DLD1 (cell line): ENCODE results near the gene IL1A.

ENCODE experiments used
- in situ Hi-C: cut with HindIII; loops from 2 replicates; pipeline ENCODE4 v1.10.0; 2017; ENCODE audit warnings: low sequenced_read_pairs

The IL1A gene

GRCh38 chr2:112793449-112793978, 9.2 kb upstream of the IL1A start:
- in situ Hi-C loops: no loop called here

DNA sequence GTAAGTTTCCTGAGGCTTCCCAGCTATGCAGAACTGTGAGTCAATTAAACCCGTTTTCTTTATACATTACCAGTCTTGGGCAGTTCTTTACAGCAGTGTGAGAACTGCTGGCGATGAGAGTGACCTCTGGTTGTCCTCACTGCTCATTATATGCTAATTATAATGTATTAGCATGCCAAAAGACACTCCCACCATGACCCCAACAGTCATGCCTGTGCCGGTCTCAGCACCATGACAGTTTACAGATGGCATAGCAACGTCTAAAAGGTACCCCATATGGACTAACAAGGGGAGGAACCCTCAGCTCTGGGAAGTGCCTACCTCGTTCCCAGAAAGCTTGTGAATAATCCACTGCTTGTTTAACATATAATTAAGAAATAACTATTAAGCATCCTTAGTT, 8.1 kb upstream of the IL1A start:
- in situ Hi-C loops: no loop called here

GRCh38 chr2:112791693-112792230, 7.5 kb upstream of the IL1A start:
- in situ Hi-C loops: no loop called here

GRCh38 chr2:112791019-112791418, 6.7 kb upstream of the IL1A start:
- in situ Hi-C loops: no loop called here

- in situ Hi-C loops: no loop called here
These were observed 6.0 kb upstream of the IL1A start for GRCh38 chr2:112790305-112790704.

DNA sequence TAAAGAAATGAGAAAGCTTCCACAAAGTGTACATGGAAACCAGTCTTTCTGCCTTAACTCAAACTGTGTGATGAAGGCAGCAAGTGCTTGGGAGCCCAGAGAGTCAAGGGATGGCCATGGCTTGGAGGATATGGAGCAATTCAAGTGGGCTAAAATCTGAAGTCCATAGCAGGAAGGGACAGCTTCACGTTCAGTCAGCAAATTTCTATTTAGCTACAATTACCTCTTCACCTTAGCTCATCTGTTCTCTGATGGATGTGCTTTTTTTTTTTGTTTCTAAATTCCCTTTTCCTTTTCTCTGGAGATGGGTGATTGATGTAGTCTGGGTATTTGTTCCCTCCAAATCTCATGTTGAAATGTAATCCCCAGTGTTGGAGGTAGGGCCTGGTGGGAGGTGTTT, 4.9 kb upstream of the IL1A start:
- in situ Hi-C loops: no loop called here

GRCh38 chr2:112788653-112789052, 4.4 kb upstream of the IL1A start:
- in situ Hi-C loops: no loop called here

- in situ Hi-C loops: no loop called here
These were observed 3.6 kb upstream of the IL1A start for GRCh38 chr2:112787729-112788393.

- in situ Hi-C loops: no loop called here
These were observed 3.0 kb upstream of the IL1A start for GRCh38 chr2:112787294-112787693.

DNA sequence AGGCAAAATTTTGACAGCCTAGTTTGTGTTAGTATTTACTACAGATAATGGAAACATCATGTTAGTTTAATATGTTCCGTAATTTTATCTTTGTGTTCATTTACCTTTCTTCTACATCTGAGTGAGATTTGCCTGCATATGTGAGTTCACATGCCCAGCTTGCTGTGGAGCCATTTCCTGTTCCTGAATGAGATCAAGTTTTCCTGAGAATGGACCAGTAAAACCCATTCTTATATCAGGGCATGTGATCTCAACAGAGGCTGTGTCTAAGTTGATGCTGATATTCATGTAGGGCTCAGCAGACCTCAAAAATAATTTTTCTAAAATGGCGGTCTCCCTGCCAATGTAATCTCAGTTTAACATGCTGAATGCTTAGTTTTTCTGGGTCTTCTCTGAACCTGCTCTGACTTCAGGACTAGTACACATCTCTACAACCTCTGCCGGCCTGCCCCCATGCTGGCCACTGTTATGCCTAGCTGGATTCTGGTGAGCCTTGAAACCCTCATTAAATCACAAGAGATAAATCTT, 1.0 kb downstream of the IL1A start:
- in situ Hi-C loops: no loop called here

GRCh38 chr2:112782234-112782799, 2.0 kb downstream of the IL1A start:
- in situ Hi-C loops: no loop called here

DNA sequence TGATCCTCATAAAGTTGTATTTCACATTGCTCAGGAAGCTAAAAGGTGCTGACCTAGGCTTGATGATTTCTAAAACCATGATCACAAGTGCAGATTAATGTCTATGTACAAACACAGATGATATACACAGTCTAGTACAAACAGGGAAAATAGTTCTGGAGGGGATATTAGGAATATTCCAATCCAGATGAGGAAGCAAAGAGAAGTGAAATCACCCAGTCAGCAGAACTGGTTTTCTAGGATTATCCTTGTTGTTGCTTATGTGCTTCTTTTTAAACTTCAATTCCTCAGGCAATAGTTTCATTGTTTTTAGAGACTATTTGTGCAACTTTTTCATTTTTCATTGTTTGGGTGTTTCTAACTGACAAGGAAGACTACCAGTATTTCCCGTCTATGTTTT, 4.7 kb downstream of the IL1A start:
- in situ Hi-C loops: no loop called here

- in situ Hi-C loops: no loop called here
These were observed 7.3 kb downstream of the IL1A start for GRCh38 chr2:112777036-112777435.

- in situ Hi-C loops: no loop called here
These were observed 8.2 kb downstream of the IL1A start for GRCh38 chr2:112776113-112776512.

DNA sequence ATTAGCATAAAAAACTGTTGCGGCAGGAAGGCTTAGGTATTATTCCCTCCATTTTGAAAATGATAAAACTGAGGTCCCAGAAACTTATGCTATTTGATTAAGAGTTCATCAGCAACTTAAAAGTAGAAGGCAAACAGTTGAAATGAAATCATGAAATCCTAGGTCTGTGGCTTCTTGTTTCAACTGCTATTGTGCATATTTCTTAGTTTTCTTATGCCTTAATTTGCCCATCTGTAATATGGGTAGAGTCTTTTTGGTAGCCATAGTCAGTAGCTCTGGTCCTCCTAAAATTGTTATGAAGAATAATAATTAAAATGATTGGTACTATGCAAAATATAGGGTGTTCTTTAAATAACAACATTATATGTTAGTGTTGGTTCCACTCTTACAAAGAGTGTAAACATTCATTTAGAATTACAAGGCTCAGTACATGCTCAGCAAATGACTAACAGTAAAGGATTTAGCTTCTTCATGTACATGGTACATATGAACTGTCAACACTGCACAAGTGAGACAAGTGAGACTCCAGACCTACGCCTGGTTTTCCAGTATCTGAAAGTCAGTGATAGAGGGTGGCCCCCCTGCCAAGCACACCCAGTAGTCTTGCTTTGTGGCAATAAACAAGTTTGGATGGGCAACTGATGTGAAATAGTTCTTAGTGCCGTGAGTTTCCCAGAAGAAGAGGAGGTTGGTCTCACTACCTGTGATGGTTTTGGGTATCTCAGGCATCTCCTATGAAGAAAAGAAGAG, 9.6 kb downstream of the IL1A start:
- in situ Hi-C loops: no loop called here

DNA sequence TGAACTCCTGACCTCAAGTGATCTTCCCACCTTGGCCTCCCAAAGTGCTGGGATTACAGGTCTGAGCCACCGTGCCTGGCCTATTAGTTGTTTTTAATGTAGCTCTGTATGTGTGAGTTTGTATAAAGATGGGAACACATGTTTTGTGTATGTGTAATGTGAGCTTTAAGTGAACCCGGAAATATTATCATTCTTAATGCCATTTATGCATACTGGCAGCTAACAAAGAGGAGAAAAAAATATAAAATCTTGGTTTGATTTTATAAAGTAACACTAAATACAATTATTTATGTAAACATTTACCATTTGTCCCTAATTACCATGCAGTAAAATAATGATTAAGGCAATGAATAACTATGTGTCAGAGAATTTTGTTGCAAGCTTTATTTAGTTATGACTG, 10.7 kb downstream of the IL1A start:
- in situ Hi-C loops: no loop called here

DNA sequence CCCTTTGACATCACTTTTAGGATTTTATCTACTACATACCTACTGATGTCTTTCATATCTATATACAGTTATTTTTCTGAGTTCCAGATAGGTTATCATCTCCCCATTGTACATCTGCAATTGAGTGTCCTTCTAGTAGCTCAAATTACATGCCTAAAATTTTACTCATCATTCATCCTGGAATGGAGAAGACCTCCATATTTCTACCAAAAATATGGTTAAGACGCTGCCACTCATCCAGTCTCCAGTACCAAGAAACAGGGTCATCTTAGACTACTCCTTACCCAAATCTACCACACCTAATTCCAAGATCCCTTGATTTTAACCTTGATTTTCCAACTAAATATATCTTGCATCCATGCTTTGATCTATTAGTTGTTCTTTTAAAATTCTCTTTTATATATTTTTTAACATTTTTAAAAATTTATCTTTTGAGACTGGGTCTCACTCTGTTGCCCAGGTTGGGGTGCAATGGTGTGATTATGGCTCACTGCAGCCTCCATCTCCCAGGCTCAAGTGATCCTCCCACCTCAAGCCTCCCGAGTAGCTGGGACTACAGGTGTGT, 11.3 kb downstream of the IL1A start:
- in situ Hi-C loops: no loop called here

DNA sequence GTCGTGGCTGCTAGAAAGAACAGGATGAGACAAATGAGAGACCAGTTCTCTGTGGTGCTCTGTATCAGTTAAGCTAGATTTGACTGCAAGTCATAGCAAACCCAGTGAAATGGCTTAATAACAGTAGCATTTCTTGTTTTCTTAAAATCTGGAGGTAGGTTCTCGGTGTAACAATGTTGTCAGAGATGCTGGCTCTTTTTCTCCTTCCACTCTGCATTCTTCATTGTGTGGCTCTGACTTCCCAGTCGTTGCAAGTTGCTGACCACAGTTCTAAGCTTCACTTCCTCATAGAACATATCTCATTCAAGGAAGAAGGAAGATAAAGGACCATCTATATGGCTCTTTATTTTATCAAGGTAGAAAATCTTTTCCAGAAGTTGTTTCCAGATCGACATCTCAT, 12.0 kb downstream of the IL1A start:
- in situ Hi-C loops: no loop called here

DNA sequence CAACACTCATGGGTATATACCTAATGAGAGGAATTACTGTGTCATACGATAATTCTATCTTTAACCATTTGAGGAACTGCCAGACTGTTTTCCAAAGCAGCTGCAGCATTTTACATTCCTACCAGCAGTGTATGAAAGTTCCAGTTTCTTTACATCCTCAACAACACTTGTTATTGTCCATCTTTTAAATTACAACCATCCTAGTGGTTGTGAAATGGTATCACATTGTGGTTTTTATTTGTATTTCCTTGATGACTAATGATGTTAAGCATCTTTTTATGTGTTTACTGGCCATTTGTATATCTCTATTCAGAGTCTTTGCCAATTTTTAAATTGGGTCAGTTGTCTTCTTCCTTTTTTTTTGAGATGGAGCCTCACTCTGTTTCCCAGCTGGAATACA, 15.9 kb downstream of the IL1A start:
- in situ Hi-C loops: no loop called here

GRCh38 chr2:112767693-112768330, 16.5 kb downstream of the IL1A start:
- in situ Hi-C loops: no loop called here

DNA sequence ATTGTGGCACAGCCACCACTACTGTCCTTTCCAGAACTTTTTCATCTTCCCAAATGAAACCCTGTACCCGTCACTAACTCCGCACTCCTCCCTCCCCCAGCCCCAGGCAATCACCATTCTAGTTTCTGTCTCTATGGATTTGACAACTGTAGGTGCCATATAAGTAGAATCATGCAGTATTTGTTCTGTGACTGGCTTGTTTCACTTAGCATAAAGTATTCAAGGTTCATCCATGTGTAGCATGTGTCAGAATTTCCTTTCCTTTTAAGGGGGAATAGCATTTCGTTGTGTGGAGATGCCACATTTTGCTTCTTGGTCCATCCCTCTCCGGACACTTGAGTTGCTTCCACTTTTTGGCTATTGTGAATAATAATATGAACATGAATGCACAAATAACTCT, 19.0 kb downstream of the IL1A start:
- in situ Hi-C loops: no loop called here
